ENCODE data around the gene BRPF1.

DNA sequence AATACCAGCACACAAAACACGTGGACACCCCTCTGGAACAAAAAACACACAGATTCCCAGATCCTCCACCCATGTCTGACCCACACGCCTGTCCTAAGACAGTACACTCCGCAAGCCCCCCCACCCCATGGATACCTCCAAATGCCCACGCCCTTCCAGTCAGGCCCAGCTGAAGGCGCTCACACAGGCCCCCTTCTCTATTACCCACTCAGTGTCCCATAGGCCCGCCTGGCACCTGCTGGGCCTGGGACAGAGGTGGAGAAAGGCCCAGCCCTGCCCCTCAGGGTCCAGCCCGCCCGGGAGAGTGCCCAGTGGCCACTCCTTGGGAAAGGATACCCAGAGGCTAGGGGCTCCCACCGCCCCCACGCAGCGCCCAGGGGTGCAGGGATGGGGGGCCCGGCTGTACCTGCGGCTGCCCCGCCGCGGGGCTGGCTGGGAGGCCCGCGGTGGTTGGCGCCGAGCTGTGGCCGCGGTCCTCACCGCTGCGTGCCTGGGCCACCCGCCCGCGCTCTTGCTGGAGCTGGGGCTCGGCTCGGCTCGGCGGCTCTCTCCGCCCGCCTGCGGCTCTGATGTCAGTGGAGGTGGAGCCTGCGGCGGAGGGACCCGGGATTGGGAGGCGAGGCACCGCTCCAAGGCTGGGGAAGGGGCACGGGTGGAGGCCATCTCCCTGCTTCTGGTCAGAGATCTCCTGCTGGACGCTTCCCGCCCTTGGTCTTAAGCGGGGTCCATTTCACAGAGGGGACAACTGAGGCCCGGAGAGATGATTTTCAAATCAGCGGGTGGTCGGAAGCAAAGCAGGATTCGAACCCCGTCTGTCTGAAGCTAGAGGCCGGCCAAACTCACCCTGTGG is 38.1 kb downstream of the BRPF1 start, which contains the start of gene CAMK1:
- TF ChIP-seq POLR2A (IDR thresholded peaks at IDR 0.05): peak; percentile 80 to 91
- TF ChIP-seq, protein P1, sequence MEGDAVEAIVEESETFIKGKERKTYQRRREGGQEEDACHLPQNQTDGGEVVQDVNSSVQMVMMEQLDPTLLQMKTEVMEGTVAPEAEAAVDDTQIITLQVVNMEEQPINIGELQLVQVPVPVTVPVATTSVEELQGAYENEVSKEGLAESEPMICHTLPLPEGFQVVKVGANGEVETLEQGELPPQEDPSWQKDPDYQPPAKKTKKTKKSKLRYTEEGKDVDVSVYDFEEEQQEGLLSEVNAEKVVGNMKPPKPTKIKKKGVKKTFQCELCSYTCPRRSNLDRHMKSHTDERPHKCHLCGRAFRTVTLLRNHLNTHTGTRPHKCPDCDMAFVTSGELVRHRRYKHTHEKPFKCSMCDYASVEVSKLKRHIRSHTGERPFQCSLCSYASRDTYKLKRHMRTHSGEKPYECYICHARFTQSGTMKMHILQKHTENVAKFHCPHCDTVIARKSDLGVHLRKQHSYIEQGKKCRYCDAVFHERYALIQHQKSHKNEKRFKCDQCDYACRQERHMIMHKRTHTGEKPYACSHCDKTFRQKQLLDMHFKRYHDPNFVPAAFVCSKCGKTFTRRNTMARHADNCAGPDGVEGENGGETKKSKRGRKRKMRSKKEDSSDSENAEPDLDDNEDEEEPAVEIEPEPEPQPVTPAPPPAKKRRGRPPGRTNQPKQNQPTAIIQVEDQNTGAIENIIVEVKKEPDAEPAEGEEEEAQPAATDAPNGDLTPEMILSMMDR (IDR thresholded peaks at IDR 0.05): no peak

Data from uterus (tissue), 2 donors.